H9 (cell line): Measurements from ENCODE around the gene OLA1. TPM values are rescaled to one million over a fixed set of nuclear protein-coding genes. Genes with fewer than 3 reads are reported as not detected.

Source experiments
- DNase-seq: peaks from one replicate; pipeline ENCODE4 v3.0.0-alpha.2; 2017
- H2AFZ ChIP-seq: one replicate; pipeline ENCODE4 v1.6.1; 2013; ENCODE audit warnings: mild to moderate bottlenecking, low read length, control low read depth, moderate library complexity
- H2AK5ac ChIP-seq: 2 replicates; pipeline ENCODE4 v1.6.1; 2013; ENCODE audit warnings: low read length, control low read depth, mixed read lengths; ENCODE audit not compliant: insufficient read length
- H2BK120ac ChIP-seq: one replicate; pipeline ENCODE4 v1.6.1; 2013; ENCODE audit warnings: low read depth, mild to moderate bottlenecking, low read length, control low read depth, inconsistent platforms; ENCODE audit not compliant: poor library complexity, severe bottlenecking
- H2BK12ac ChIP-seq: 2 replicates; pipeline ENCODE4 v1.6.1; 2013; ENCODE audit warnings: low read length, control low read depth, mixed read lengths, low read depth; ENCODE audit not compliant: insufficient read length
- H2BK15ac ChIP-seq: 2 replicates; pipeline ENCODE4 v1.6.1; 2013; ENCODE audit warnings: low read depth, low read length, control low read depth
- H2BK20ac ChIP-seq: one replicate; pipeline ENCODE4 v1.6.1; 2013; ENCODE audit warnings: low read depth, mild to moderate bottlenecking, low read length, control low read depth, inconsistent platforms; ENCODE audit not compliant: poor library complexity, severe bottlenecking
- H2BK5ac ChIP-seq: 2 replicates; pipeline ENCODE4 v1.6.1; 2013; ENCODE audit warnings: low read length, control low read depth, mixed read lengths; ENCODE audit not compliant: insufficient read length
- H3K14ac ChIP-seq: 2 replicates; pipeline ENCODE4 v1.6.1; 2013; ENCODE audit warnings: low read length, control low read depth; ENCODE audit not compliant: insufficient read depth
- H3K18ac ChIP-seq: 2 replicates; pipeline ENCODE4 v1.6.1; 2013; ENCODE audit warnings: low read depth, mild to moderate bottlenecking, mixed read lengths, low read length, control low read depth; ENCODE audit not compliant: insufficient read length
- H3K23ac ChIP-seq: 2 replicates; pipeline ENCODE4 v1.6.1; 2013; ENCODE audit warnings: low read length, control low read depth, mixed read lengths, low read depth; ENCODE audit not compliant: insufficient read length
- H3K23me2 ChIP-seq: 2 replicates; pipeline ENCODE4 v1.6.1; 2013; ENCODE audit warnings: low read depth, mild to moderate bottlenecking, mixed read lengths, low read length, control low read depth; ENCODE audit not compliant: insufficient read length, poor library complexity, severe bottlenecking
- H3K27ac ChIP-seq: 2 replicates; pipeline ENCODE4 v1.5.1; 2013; ENCODE audit warnings: low read length, control low read depth, mixed read lengths, low read depth; ENCODE audit not compliant: insufficient read length
- H3K27me3 ChIP-seq: 2 replicates; pipeline ENCODE4 v1.6.1; 2013; ENCODE audit warnings: low read length, control low read depth, inconsistent platforms; ENCODE audit not compliant: insufficient read depth
- H3K4ac ChIP-seq: 2 replicates; pipeline ENCODE4 v1.6.1; 2013; ENCODE audit warnings: low read depth, mild to moderate bottlenecking, control low read depth, inconsistent platforms, low read length, moderate library complexity
- H3K4me1 ChIP-seq: 2 replicates; pipeline ENCODE4 v1.6.1; 2013; ENCODE audit warnings: low read length, control low read depth, inconsistent platforms; ENCODE audit not compliant: insufficient read depth
- H3K4me2 ChIP-seq: 2 replicates; pipeline ENCODE4 v1.6.1; 2013; ENCODE audit warnings: low read length, control low read depth, mixed read lengths; ENCODE audit not compliant: insufficient read length, insufficient read depth
- H3K56ac ChIP-seq: 2 replicates; pipeline ENCODE4 v1.6.1; 2013; ENCODE audit warnings: low read depth, mild to moderate bottlenecking, mixed read lengths, low read length, control low read depth; ENCODE audit not compliant: insufficient read length
- H3K79me1 ChIP-seq: 2 replicates; pipeline ENCODE4 v1.6.1; 2013; ENCODE audit warnings: low read depth, mild to moderate bottlenecking, moderate library complexity, low read length, control low read depth, inconsistent platforms; ENCODE audit not compliant: insufficient read depth, poor library complexity, severe bottlenecking
- H3K79me2 ChIP-seq: 2 replicates; pipeline ENCODE4 v1.6.1; 2013; ENCODE audit warnings: low read length, control low read depth, inconsistent platforms; ENCODE audit not compliant: insufficient read depth
- H3K9ac ChIP-seq: 2 replicates; pipeline ENCODE4 v1.6.1; 2013; ENCODE audit warnings: low read length, control low read depth, mixed read lengths; ENCODE audit not compliant: insufficient read length; ENCODE audit errors: extremely low read depth
- H3K9me3 ChIP-seq: one replicate; pipeline ENCODE4 v1.6.1; 2013; ENCODE audit warnings: low read depth, low read length, inconsistent platforms; ENCODE audit not compliant: control insufficient read depth
- H3T11ph ChIP-seq: one replicate; pipeline ENCODE4 v1.6.1; 2013; ENCODE audit warnings: mild to moderate bottlenecking, low read length, control low read depth, inconsistent platforms
- H4K20me1 ChIP-seq: one replicate; pipeline ENCODE4 v1.6.1; 2013; ENCODE audit not compliant: control insufficient read depth, insufficient read length, insufficient read depth
- H4K5ac ChIP-seq: 2 replicates; pipeline ENCODE4 v1.6.1; 2013; ENCODE audit warnings: low read depth, mild to moderate bottlenecking, mixed read lengths, low read length, control low read depth; ENCODE audit not compliant: insufficient read length
- H4K8ac ChIP-seq: replicated peaks from 2 replicates; pipeline ENCODE4 v1.6.1; 2013; ENCODE audit warnings: low read length, control low read depth, mixed read lengths, low read depth; ENCODE audit not compliant: insufficient read length
- H4K91ac ChIP-seq: 2 replicates; pipeline ENCODE4 v1.6.1; 2013; ENCODE audit warnings: low read depth, mild to moderate bottlenecking, moderate library complexity, mixed read lengths, low read length, control low read depth; ENCODE audit not compliant: insufficient read length
- H3K27ac Mint-ChIP-seq, 3 experiments: 2 replicates in 2 of 3; 3 replicates in 1 of 3; pipeline ENCODE4 v1.8.0; 2020 to 2021; ENCODE audit warnings: mixed read lengths in 3 of 3, mild to moderate bottlenecking in 1 of 3, moderate library complexity in 1 of 3
- H3K27me3 Mint-ChIP-seq: 2 replicates; pipeline ENCODE4 v1.8.0; 2021; ENCODE audit warnings: low read depth, mild to moderate bottlenecking, moderate library complexity, mixed read lengths
- H3K36me3 Mint-ChIP-seq, 3 experiments: 2 replicates in 2 of 3; 3 replicates in 1 of 3; pipeline ENCODE4 v1.8.0; 2020 to 2021; ENCODE audit warnings: low read depth in 3 of 3, mixed read lengths in 3 of 3; ENCODE audit not compliant: insufficient read depth in 1 of 3
- H3K4me1 Mint-ChIP-seq, 2 experiments: 2 replicates each; pipeline ENCODE4 v1.8.0; 2020; ENCODE audit warnings: mixed read lengths in 2 of 2
- H3K4me3 Mint-ChIP-seq, 2 experiments: 2 replicates in 1 of 2; 3 replicates in 1 of 2; pipeline ENCODE4 v1.8.0; 2020 to 2021; ENCODE audit warnings: mild to moderate bottlenecking in 2 of 2, mixed read lengths in 2 of 2, moderate library complexity in 1 of 2
- H3K9me3 Mint-ChIP-seq, 2 experiments: 2 replicates in 1 of 2; 3 replicates in 1 of 2; pipeline ENCODE4 v1.8.0; 2020; ENCODE audit warnings: mild to moderate bottlenecking in 2 of 2, mixed read lengths in 2 of 2, moderate library complexity in 1 of 2
- CTCF ChIP-seq: fragments of 200-600 bp; sonication (generic); conservative IDR thresholded peaks from 3 replicates; pipeline ENCODE4 v1.8.0; 2021; ENCODE audit warnings: antibody characterized with exemption, mild to moderate bottlenecking
- WGBS: extraction: QIAGEN DNeasy Blood & Tissue Kit; methylation state at CpG from one replicate; pipeline ENCODE4 v1.1.7; 2013; ENCODE audit warnings: missing lambda C conversion rate, low lambda C conversion rate, mixed read lengths; ENCODE audit not compliant: insufficient read length; ENCODE audit errors: extremely low coverage; 5-methylcytosine and 5-hydroxymethylcytosine counted together
- total RNA-seq: library from RNA; stranded (reverse); gene quantifications from 2 replicates; pipeline ENCODE4 v1.2.1, GENCODE V29; 2021

The OLA1 gene
- total RNA-seq, 1 experiment from 2014 or later: 133 TPM

- Histone ChIP-seq H2BK20ac (no peak overlapping the region), H2BK120ac (no peak overlapping the region), H3K79me1 (no peaks in the 10 kb centered on the region), H3K18ac (no peak overlapping the region), H3K9ac (no peak overlapping the region), H4K91ac (no peak overlapping the region), H2BK12ac (no peak overlapping the region), H3K14ac (no peak overlapping the region), H3K27ac (no peak overlapping the region), H2BK5ac (no peak overlapping the region), H3K23ac (no peak overlapping the region), H3K4me2 (no peak overlapping the region), H3K9me3 (no peaks in the 10 kb centered on the region), H2BK15ac (no peak overlapping the region), H3K23me2 (no peaks in the 10 kb centered on the region), H4K5ac (no peak overlapping the region), H4K8ac (no peak overlapping the region), H4K20me1 (no peaks in the 10 kb centered on the region), H3K79me2 (no peaks in the 10 kb centered on the region), H3K4ac (no peak overlapping the region), H2AFZ (no peak overlapping the region), H3K4me1 (no peaks in the 10 kb centered on the region), H3T11ph (no peak overlapping the region), H3K56ac (no peak overlapping the region), H2AK5ac (no peak overlapping the region), H3K27me3 (no peaks in the 10 kb centered on the region)
- no peak for TF ChIP-seq CTCF
- no peak overlapping the region for H3K27ac Mint-ChIP-seq
- no peak for DNase-seq
- H3K27me3 Mint-ChIP-seq: peaks cover under 1% of the 10 kb centered on the region; the same call in 1 of the 2 replicates
- H3K4me3 Mint-ChIP-seq: no peak overlapping the region
- H3K36me3 Mint-ChIP-seq: peaks cover 10 to 22% (median 12%) of the 10 kb centered on the region in 3 experiments
- H3K4me1 Mint-ChIP-seq: peaks cover 0 to 3% of the 10 kb centered on the region in 2 experiments; a peak in 2 of 4 replicates
- no CpG with 5 or more reads among the region's 4 CpGs for WGBS
- peaks cover 4% of the 10 kb centered on the region in 2 experiments; a peak in 4 of 5 replicates for H3K9me3 Mint-ChIP-seq
Measured at GRCh38 chr2:174090476-174090875, 157.9 kb downstream of the OLA1 start.
